ENCODE results near the gene RPS27. TPM values are rescaled to one million over a fixed set of nuclear protein-coding genes. Genes with fewer than 3 reads are reported as not detected.

The RPS27 gene
- total and polyA plus RNA-seq, 10 of the 15 experiments (the other 5 are each of a cell fraction or from before 2014, with no cell fraction given) = 2,708 to 14,234 (median 8,874) TPM

- TF ChIP-seq REST (IDR thresholded peaks at IDR 0.05; ENCODE audit: low read depth, low read length) (no peak), ATF2 (IDR thresholded peaks at IDR 0.05; ENCODE audit: low read length) (no peak), RELA (IDR thresholded peaks at IDR 0.05; ENCODE audit: borderline replicate concordance, partially characterized antibody) (peak; percentile 73), CHD2 (IDR thresholded peaks at IDR 0.05; ENCODE audit: borderline replicate concordance, low read depth, low read length) (peak; percentile 90), YBX1 (IDR thresholded peaks at IDR 0.05) (no peak), ETV6 (conservative IDR thresholded peaks at IDR 0.05 in 1 of 2, IDR thresholded peaks at IDR 0.05 in 1 of 2; ENCODE audit: borderline replicate concordance in 1 of 2, low read depth in 1 of 2) (no peak; a peak in 1 of 4 replicates), BHLHE40 (IDR thresholded peaks at IDR 0.05; ENCODE audit: borderline replicate concordance in 1 of 2, low read depth in 2 of 2, low read length in 1 of 2) (0 out of 4 replicates have a peak, but pooled peaks of 1 of the 2 experiments have one; percentile 6), NR2F1 (conservative IDR thresholded peaks at IDR 0.05) (peak; percentile 94), TCF7 (IDR thresholded peaks at IDR 0.05; ENCODE audit: borderline replicate concordance) (no peak)
These were observed 32.2 kb upstream of the RPS27 start, which contains the start of gene CRTC2 (continued) for GRCh38 chr1:153958111-153958960.
